HEK293T (cell line): Measurements from ENCODE around the gene RDH13.

Experiments used
- BHLHE40 ChIP-seq: fragments of 450-650 bp; IDR thresholded peaks from 2 replicates; pipeline ENCODE4 v1.6.1; 2016; ENCODE audit warnings: mild to moderate bottlenecking, moderate library complexity, borderline replicate concordance
- FOXA1 ChIP-seq: fragments of 450-650 bp; IDR thresholded peaks from 2 replicates; pipeline ENCODE4 v1.6.1; 2016; ENCODE audit warnings: mild to moderate bottlenecking
- FOXK2 ChIP-seq: fragments of 450-650 bp; IDR thresholded peaks from 2 replicates; pipeline ENCODE4 v1.6.1; 2016; ENCODE audit warnings: mild to moderate bottlenecking
- LEF1 ChIP-seq: fragments of 450-650 bp; IDR thresholded peaks from 2 replicates; pipeline ENCODE4 v1.6.1; 2017; ENCODE audit warnings: mild to moderate bottlenecking, borderline replicate concordance
- NFRKB ChIP-seq: fragments of 450-650 bp; IDR thresholded peaks from 2 replicates; pipeline ENCODE4 v1.6.1; 2016; ENCODE audit warnings: mild to moderate bottlenecking, moderate library complexity
- PKNOX1 ChIP-seq: fragments of 450-650 bp; IDR thresholded peaks from 2 replicates; pipeline ENCODE4 v1.6.1; 2016
- SUZ12 ChIP-seq: fragments of 450-650 bp; IDR thresholded peaks from 2 replicates; pipeline ENCODE4 v1.6.1; 2016; ENCODE audit warnings: mild to moderate bottlenecking
- TARDBP ChIP-seq: fragments of 450-650 bp; IDR thresholded peaks from 2 replicates; pipeline ENCODE4 v1.6.1; 2016
- ZNF384 ChIP-seq: fragments of 450-650 bp; IDR thresholded peaks from 2 replicates; pipeline ENCODE4 v1.6.1; 2016

- TF ChIP-seq TARDBP (no peak), FOXA1 (no peak), SUZ12 (no peak), ZNF384 (no peak), PKNOX1 (no peak), LEF1 (no peak), NFRKB (no peak), BHLHE40 (no peak), FOXK2 (no peak)
Observed at GRCh38 chr19:55071129-55071502, 8.2 kb upstream of the RDH13 start.
